Liver (tissue), 9 donors: ENCODE measurements around the gene VSIG2. TPM values are rescaled to one million over a fixed set of nuclear protein-coding genes. Genes with fewer than 3 reads are reported as not detected.

Experiments used
- DNase-seq: peaks from one replicate; pipeline ENCODE4 v3.0.0-alpha.2; 2017; ENCODE audit warnings: low spot score
- H3K27ac ChIP-seq, 2 donors: one replicate each; pipeline ENCODE4 v1.7.0; 2013; ENCODE audit warnings: inconsistent platforms in 2 of 2, low read length in 2 of 2, control low read depth in 1 of 2, low read depth in 1 of 2, mild to moderate bottlenecking in 1 of 2
- H3K27me3 ChIP-seq, 4 donors: one replicate each; pipeline versions ENCODE4 v1.6.1 to v1.7.0; 2013; ENCODE audit warnings: low read length in 3 of 4, inconsistent platforms in 1 of 4, mild to moderate bottlenecking in 1 of 4, moderate library complexity in 1 of 4; ENCODE audit not compliant: control insufficient read depth in 4 of 4, insufficient read depth in 4 of 4
- H3K36me3 ChIP-seq, 4 donors: one replicate each; pipeline versions ENCODE4 v1.6.1 to v1.7.0; 2013; ENCODE audit warnings: low read length in 3 of 4, mild to moderate bottlenecking in 3 of 4, low read depth in 1 of 4, moderate library complexity in 1 of 4; ENCODE audit not compliant: control insufficient read depth in 4 of 4, insufficient read depth in 3 of 4
- H3K4me1 ChIP-seq, 4 donors: one replicate each; pipeline versions ENCODE4 v1.6.1 to v1.7.0; 2013; ENCODE audit warnings: low read length in 3 of 4, mild to moderate bottlenecking in 3 of 4, moderate library complexity in 1 of 4; ENCODE audit not compliant: control insufficient read depth in 4 of 4, insufficient read depth in 4 of 4
- H3K4me3 ChIP-seq, 3 donors: one replicate each; pipeline versions ENCODE4 v1.6.1 to v1.7.0; 2013; ENCODE audit warnings: low read length in 3 of 3, control low read depth in 1 of 3, low read depth in 1 of 3, mild to moderate bottlenecking in 1 of 3
- H3K9ac ChIP-seq, 2 donors: one replicate each; pipeline ENCODE4 v1.7.0; 2013; ENCODE audit warnings: low read length in 2 of 2, mild to moderate bottlenecking in 2 of 2, moderate library complexity in 2 of 2, control low read depth in 1 of 2, low read depth in 1 of 2
- H3K9me3 ChIP-seq, 4 donors: one replicate each; pipeline versions ENCODE4 v1.6.1 to v1.7.0; 2013; ENCODE audit warnings: low read length in 3 of 4; ENCODE audit not compliant: control insufficient read depth in 4 of 4
- EGR1 ChIP-seq, 2 donors: IDR thresholded peaks; 2 replicates each; pipeline ENCODE4 v1.6.1; 2016 to 2018; ENCODE audit warnings: antibody characterized with exemption in 2 of 2, low read depth in 2 of 2
- FOXA1 ChIP-seq: IDR thresholded peaks from 2 replicates; pipeline ENCODE4 v1.6.1; 2016; ENCODE audit warnings: antibody characterized with exemption
- FOXA2 ChIP-seq: IDR thresholded peaks from 2 replicates; pipeline ENCODE4 v1.6.1; 2016; ENCODE audit warnings: antibody characterized with exemption
- GABPA ChIP-seq, 2 donors: IDR thresholded peaks in 1 of 2; conservative IDR thresholded peaks in 1 of 2; 2 replicates each; pipeline ENCODE4 v1.6.1; 2016; ENCODE audit warnings: antibody characterized with exemption in 2 of 2, mild to moderate bottlenecking in 1 of 2, moderate library complexity in 1 of 2
- HNF4A ChIP-seq, 2 donors: conservative IDR thresholded peaks; 2 replicates each; pipeline ENCODE4 v1.6.1; 2016; ENCODE audit warnings: antibody characterized with exemption in 2 of 2, mild to moderate bottlenecking in 2 of 2
- HNF4G ChIP-seq: IDR thresholded peaks from 2 replicates; pipeline ENCODE4 v1.6.1; 2016; ENCODE audit warnings: antibody characterized with exemption
- JUND ChIP-seq, 2 donors: IDR thresholded peaks; 2 replicates each; pipeline ENCODE4 v1.6.1; 2016; ENCODE audit warnings: antibody characterized with exemption in 2 of 2
- NR2F2 ChIP-seq: IDR thresholded peaks from 2 replicates; pipeline ENCODE4 v1.6.1; 2016; ENCODE audit warnings: antibody characterized with exemption
- RAD21 ChIP-seq, 2 donors: IDR thresholded peaks; 2 replicates each; pipeline ENCODE4 v1.6.1; 2016; ENCODE audit warnings: antibody characterized with exemption in 2 of 2, mild to moderate bottlenecking in 2 of 2
- RXRA ChIP-seq, 2 donors: IDR thresholded peaks; 2 replicates each; pipeline ENCODE4 v1.6.1; 2017 to 2018; ENCODE audit warnings: antibody characterized with exemption in 2 of 2, mild to moderate bottlenecking in 1 of 2
- SP1 ChIP-seq: IDR thresholded peaks from 2 replicates; pipeline ENCODE4 v1.6.1; 2018; ENCODE audit warnings: antibody characterized with exemption, mild to moderate bottlenecking
- TAF1 ChIP-seq: conservative IDR thresholded peaks from 2 replicates; pipeline ENCODE4 v1.6.1; 2016; ENCODE audit warnings: antibody characterized with exemption, mild to moderate bottlenecking
- YY1 ChIP-seq: IDR thresholded peaks from 2 replicates; pipeline ENCODE4 v1.6.1; 2016; ENCODE audit warnings: antibody characterized with exemption, mild to moderate bottlenecking
- ZBTB33 ChIP-seq: IDR thresholded peaks from 2 replicates; pipeline ENCODE4 v1.6.1; 2016; ENCODE audit warnings: antibody characterized with exemption
- WGBS: extraction: QIAGEN DNeasy Blood & Tissue Kit; methylation state at CpG from one replicate; pipeline ENCODE4 v1.1.7; 2013; 5-methylcytosine and 5-hydroxymethylcytosine counted together
- polyA plus RNA-seq, 2 donors: library from polyadenylated mRNA; stranded (reverse) in 1 of 2; unstranded in 1 of 2; fragments of 200-250 nt in 1 of 2; fragments of >200 nt in 1 of 2; fragmentation: Nextera tagmentation in 1 of 2; extraction: Ambion mirVana in 1 of 2; gene quantifications; one replicate each; pipeline versions ENCODE4 v1.2.1 to v1.2.3, GENCODE V29; 2013 to 2015
- total RNA-seq, 2 donors: library from RNA; depleted of rRNA; stranded (reverse); fragments of >200 nt; gene quantifications; one replicate each; pipeline ENCODE4 v1.2.3, GENCODE V29; 2014
- TF ChIP-seq, protein P1 (sequence below): IDR thresholded peaks from 2 replicates; pipeline ENCODE4 v1.6.1; 2016; ENCODE audit warnings: antibody characterized with exemption
- TF ChIP-seq, protein P2 (sequence below): IDR thresholded peaks from 2 replicates; pipeline ENCODE4 v1.6.1; 2016; ENCODE audit warnings: antibody characterized with exemption, mild to moderate bottlenecking
- TF ChIP-seq, protein P3 (sequence below): IDR thresholded peaks from 2 replicates; pipeline ENCODE4 v1.6.1; 2016; ENCODE audit warnings: antibody characterized with exemption
- TF ChIP-seq, protein P4 (sequence below): fragments of 150-350 bp; IDR thresholded peaks from 2 replicates; pipeline ENCODE4 v1.5.1; 2017; ENCODE audit warnings: improper control_type of control experiment, low read depth, low read length; ENCODE audit not compliant: missing input control
- donor health status: healthy.
- donor health status: healthy.
- donor health status: healthy.
- donor health status: healthy.
- donor health status: healthy.

The VSIG2 gene
- total and polyA plus RNA-seq, 4 donors = 0.51 to 1.3 (median 0.75) TPM; not detected in 1

DNA sequence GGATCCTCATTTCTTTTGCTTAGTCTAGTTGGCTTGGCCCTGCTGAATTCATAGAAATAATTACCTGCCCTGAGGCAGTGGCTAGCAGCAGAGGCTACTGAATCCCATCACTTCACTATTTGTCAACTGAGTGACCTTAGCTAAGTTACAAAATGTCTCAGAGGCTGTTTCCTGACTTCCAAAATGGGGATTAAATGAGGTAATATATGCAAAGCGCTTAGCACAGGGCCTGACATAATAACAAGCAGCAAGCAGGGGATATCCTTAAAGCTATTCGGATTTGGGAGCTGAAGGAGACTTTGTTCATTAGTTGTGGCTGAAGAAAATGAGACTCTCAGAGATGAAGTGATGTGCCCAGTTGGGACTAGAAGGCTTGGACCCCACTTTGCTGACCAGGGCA, 9.5 kb downstream of the VSIG2 start:
- no peak overlapping the region for H3K9ac ChIP-seq
- H3K27ac ChIP-seq = no peak overlapping the region
- 63% methylated on average over 2 of the region's 2 CpGs for WGBS
- no peak overlapping the region for H3K4me3 ChIP-seq
- H3K36me3 ChIP-seq = no peaks in the 10 kb centered on the region
- H3K27me3 ChIP-seq = peaks cover 0 to 5% (median under 1%) of the 10 kb centered on the region in 4 donors
- peaks cover 13 to 25% (median 18%) of the 10 kb centered on the region in 4 donors for H3K4me1 ChIP-seq
- no peak for TF ChIP-seq HNF4A (conservative IDR thresholded peaks at IDR 0.05)
- TF ChIP-seq ZBTB33 = no peak
- TF ChIP-seq, protein P1, sequence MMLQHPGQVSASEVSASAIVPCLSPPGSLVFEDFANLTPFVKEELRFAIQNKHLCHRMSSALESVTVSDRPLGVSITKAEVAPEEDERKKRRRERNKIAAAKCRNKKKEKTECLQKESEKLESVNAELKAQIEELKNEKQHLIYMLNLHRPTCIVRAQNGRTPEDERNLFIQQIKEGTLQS = no peak
- no peak for TF ChIP-seq FOXA2
- TF ChIP-seq YY1 = no peak
- no peak for TF ChIP-seq JUND (IDR thresholded peaks at IDR 0.05)
- TF ChIP-seq TAF1 = no peak
- TF ChIP-seq EGR1 (IDR thresholded peaks at IDR 0.05; ENCODE audit: low read depth in 2 of 2) = no peak
- TF ChIP-seq RXRA (IDR thresholded peaks at IDR 0.05) = no peak
- TF ChIP-seq SP1 = no peak
- TF ChIP-seq, protein P2, sequence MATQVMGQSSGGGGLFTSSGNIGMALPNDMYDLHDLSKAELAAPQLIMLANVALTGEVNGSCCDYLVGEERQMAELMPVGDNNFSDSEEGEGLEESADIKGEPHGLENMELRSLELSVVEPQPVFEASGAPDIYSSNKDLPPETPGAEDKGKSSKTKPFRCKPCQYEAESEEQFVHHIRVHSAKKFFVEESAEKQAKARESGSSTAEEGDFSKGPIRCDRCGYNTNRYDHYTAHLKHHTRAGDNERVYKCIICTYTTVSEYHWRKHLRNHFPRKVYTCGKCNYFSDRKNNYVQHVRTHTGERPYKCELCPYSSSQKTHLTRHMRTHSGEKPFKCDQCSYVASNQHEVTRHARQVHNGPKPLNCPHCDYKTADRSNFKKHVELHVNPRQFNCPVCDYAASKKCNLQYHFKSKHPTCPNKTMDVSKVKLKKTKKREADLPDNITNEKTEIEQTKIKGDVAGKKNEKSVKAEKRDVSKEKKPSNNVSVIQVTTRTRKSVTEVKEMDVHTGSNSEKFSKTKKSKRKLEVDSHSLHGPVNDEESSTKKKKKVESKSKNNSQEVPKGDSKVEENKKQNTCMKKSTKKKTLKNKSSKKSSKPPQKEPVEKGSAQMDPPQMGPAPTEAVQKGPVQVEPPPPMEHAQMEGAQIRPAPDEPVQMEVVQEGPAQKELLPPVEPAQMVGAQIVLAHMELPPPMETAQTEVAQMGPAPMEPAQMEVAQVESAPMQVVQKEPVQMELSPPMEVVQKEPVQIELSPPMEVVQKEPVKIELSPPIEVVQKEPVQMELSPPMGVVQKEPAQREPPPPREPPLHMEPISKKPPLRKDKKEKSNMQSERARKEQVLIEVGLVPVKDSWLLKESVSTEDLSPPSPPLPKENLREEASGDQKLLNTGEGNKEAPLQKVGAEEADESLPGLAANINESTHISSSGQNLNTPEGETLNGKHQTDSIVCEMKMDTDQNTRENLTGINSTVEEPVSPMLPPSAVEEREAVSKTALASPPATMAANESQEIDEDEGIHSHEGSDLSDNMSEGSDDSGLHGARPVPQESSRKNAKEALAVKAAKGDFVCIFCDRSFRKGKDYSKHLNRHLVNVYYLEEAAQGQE = no peak
- no peak for TF ChIP-seq GABPA (IDR thresholded peaks at IDR 0.05 in 1 of 2, conservative IDR thresholded peaks at IDR 0.05 in 1 of 2)
- TF ChIP-seq FOXA1 = no peak
- no peak for TF ChIP-seq HNF4G
- no peak for TF ChIP-seq NR2F2
- TF ChIP-seq, protein P3, sequence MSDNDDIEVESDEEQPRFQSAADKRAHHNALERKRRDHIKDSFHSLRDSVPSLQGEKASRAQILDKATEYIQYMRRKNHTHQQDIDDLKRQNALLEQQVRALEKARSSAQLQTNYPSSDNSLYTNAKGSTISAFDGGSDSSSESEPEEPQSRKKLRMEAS = no peak
- H3K9me3 ChIP-seq = no peaks in the 10 kb centered on the region
- DNase-seq = no peak

GRCh38 chr11:124740277-124740882, 11.7 kb downstream of the VSIG2 start:
- no peak for DNase-seq
- peak overlapping the region in 1 of 2 donors; percentile 24 for H3K27ac ChIP-seq
- peak overlapping the region in 2 of 3 donors; percentile 3 to 57 for H3K4me3 ChIP-seq
- 4% methylated on average over 37 of the region's 37 CpGs for WGBS
- H3K4me1 ChIP-seq = peaks cover 4 to 12% (median 9%) of the 10 kb centered on the region in 4 donors
- no peaks in the 10 kb centered on the region for H3K36me3 ChIP-seq
- no peak overlapping the region for H3K9ac ChIP-seq
- TF ChIP-seq, protein P1 = no peak
- TF ChIP-seq HNF4G (no peak), RAD21 (IDR thresholded peaks at IDR 0.05) (peak in 1 of 2 donors; percentile 22)
- TF ChIP-seq, protein P4, sequence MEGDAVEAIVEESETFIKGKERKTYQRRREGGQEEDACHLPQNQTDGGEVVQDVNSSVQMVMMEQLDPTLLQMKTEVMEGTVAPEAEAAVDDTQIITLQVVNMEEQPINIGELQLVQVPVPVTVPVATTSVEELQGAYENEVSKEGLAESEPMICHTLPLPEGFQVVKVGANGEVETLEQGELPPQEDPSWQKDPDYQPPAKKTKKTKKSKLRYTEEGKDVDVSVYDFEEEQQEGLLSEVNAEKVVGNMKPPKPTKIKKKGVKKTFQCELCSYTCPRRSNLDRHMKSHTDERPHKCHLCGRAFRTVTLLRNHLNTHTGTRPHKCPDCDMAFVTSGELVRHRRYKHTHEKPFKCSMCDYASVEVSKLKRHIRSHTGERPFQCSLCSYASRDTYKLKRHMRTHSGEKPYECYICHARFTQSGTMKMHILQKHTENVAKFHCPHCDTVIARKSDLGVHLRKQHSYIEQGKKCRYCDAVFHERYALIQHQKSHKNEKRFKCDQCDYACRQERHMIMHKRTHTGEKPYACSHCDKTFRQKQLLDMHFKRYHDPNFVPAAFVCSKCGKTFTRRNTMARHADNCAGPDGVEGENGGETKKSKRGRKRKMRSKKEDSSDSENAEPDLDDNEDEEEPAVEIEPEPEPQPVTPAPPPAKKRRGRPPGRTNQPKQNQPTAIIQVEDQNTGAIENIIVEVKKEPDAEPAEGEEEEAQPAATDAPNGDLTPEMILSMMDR = peak; percentile 30
- TF ChIP-seq, protein P2 = no peak
- no peaks in the 10 kb centered on the region for H3K9me3 ChIP-seq
- H3K27me3 ChIP-seq = peaks cover 0 to 5% (median under 1%) of the 10 kb centered on the region in 4 donors
